Effector CD4-positive, alpha-beta T cell (primary cell): ENCODE results near the gene DDX5.
A peak's percentile ranks its signal among the peaks of the same experiment; 100 is the strongest.

Experiments used
- DNase-seq: peaks from one replicate; pipeline ENCODE4 v3.0.0-alpha.2; 2020
- total RNA-seq: gene quantifications from one replicate; lab custom pipeline; 2026; lab: John Stamatoyannopoulos, UW

Gene DDX5
- total RNA-seq, result 3,098 reads per million, percentile 100 among the genes with 10 or more reads in this experiment

- DNase-seq, result peak; percentile 95
These were observed at the start of gene DDX5 for GRCh38 chr17:64506201-64506575. DDX5 (minus strand) TSS chr17:64506289; CDS start chr17:64506119, 170 bp downstream.

GRCh38 chr17:64555281-64555680 lies 49.2 kb upstream of the DDX5 start:
- no peak for DNase-seq

- DNase-seq, result no peak
These were observed 48.0 kb upstream of the DDX5 start for GRCh38 chr17:64554028-64554637.

GRCh38 chr17:64551461-64551860 lies 45.4 kb upstream of the DDX5 start:
- no peak for DNase-seq

GRCh38 chr17:64547319-64547718 lies 41.2 kb upstream of the DDX5 start:
- DNase-seq, result no peak

GRCh38 chr17:64546716-64547115 lies 40.6 kb upstream of the DDX5 start:
- DNase-seq, result no peak

GRCh38 chr17:64544742-64545141 lies 38.7 kb upstream of the DDX5 start:
- no peak for DNase-seq

- DNase-seq, result no peak
These were observed 34.2 kb upstream of the DDX5 start for GRCh38 chr17:64540118-64540776.

GRCh38 chr17:64538508-64539130 lies 32.5 kb upstream of the DDX5 start:
- no peak for DNase-seq

GRCh38 chr17:64537488-64537887 lies 31.4 kb upstream of the DDX5 start:
- no peak for DNase-seq

GRCh38 chr17:64536913-64537312 lies 30.8 kb upstream of the DDX5 start:
- no peak for DNase-seq

- DNase-seq, result no peak
These were observed 29.3 kb upstream of the DDX5 start for GRCh38 chr17:64535357-64535756.

GRCh38 chr17:64534187-64534586 lies 28.1 kb upstream of the DDX5 start:
- DNase-seq, result no peak

GRCh38 chr17:64533784-64534183 lies 27.7 kb upstream of the DDX5 start:
- DNase-seq, result no peak

- no peak for DNase-seq
These were observed 26.3 kb upstream of the DDX5 start for GRCh38 chr17:64532409-64532808.

GRCh38 chr17:64531955-64532371 lies 25.9 kb upstream of the DDX5 start:
- no peak for DNase-seq

GRCh38 chr17:64529221-64529620 lies 23.1 kb upstream of the DDX5 start:
- no peak for DNase-seq

- DNase-seq, result no peak
These were observed 21.8 kb upstream of the DDX5 start for GRCh38 chr17:64527914-64528313.

GRCh38 chr17:64520359-64520758 lies 14.3 kb upstream of the DDX5 start:
- DNase-seq, result no peak

GRCh38 chr17:64519601-64520000 lies 13.5 kb upstream of the DDX5 start:
- no peak for DNase-seq

GRCh38 chr17:64515829-64516228 lies 9.7 kb upstream of the DDX5 start:
- DNase-seq, result no peak

GRCh38 chr17:64515419-64515818 lies 9.3 kb upstream of the DDX5 start:
- DNase-seq, result no peak

- no peak for DNase-seq
These were observed 3.1 kb upstream of the DDX5 start for GRCh38 chr17:64509179-64509578.

GRCh38 chr17:64508683-64509082 lies 2.6 kb upstream of the DDX5 start:
- no peak for DNase-seq
